LNCaP clone FGC (cell line): ENCODE data around the gene PAQR4.

ENCODE experiments used
- DNase-seq: peaks from one replicate; pipeline ENCODE4 v3.0.0-alpha.2; 2011; ENCODE audit warnings: low read depth
- H3K4me3 ChIP-seq: 2 replicates; pipeline ENCODE4 v1.5.1; 2011; ENCODE audit warnings: mild to moderate bottlenecking, low read depth, low read length, control low read depth
- CTCF ChIP-seq: IDR thresholded peaks from 2 replicates; pipeline ENCODE4 v1.5.1; 2012; ENCODE audit warnings: mild to moderate bottlenecking; ENCODE audit not compliant: control insufficient read depth, insufficient read depth; ENCODE audit errors: extremely low read depth

PAQR4 gene

GRCh38 chr16:2970563-2970962 lies 1.4 kb downstream of the PAQR4 start:
- peak overlapping the region; percentile 74 for H3K4me3 ChIP-seq
- no peak for DNase-seq
- TF ChIP-seq CTCF, result no peak

- no peak overlapping the region for H3K4me3 ChIP-seq
- no peak for TF ChIP-seq CTCF
- no peak for DNase-seq
These were observed 2.2 kb downstream of the PAQR4 start for GRCh38 chr16:2971134-2971984.

GRCh38 chr16:2971985-2972784 lies 3.0 kb downstream of the PAQR4 start:
- H3K4me3 ChIP-seq, result no peak overlapping the region
- TF ChIP-seq CTCF, result no peak
- DNase-seq, result no peak

- no peak for DNase-seq
- H3K4me3 ChIP-seq, result no peak overlapping the region
- TF ChIP-seq CTCF, result no peak
These were observed 3.9 kb downstream of the PAQR4 start for GRCh38 chr16:2973093-2973492.

- DNase-seq, result no peak
These were observed 4.6 kb downstream of the PAQR4 start for GRCh38 chr16:2973605-2974318.

More at GRCh38 chr16:2973605-2974318, 4.6 kb downstream of the PAQR4 start:
- H3K4me3 ChIP-seq, result no peak overlapping the region
- TF ChIP-seq CTCF, result no peak
